Upper lobe of left lung (tissue), 6 donors: ENCODE data around the gene IBA57. TPM values are rescaled to one million over a fixed set of nuclear protein-coding genes. Genes with fewer than 3 reads are reported as not detected.

Source experiments
- ATAC-seq, 2 donors: fragments of 200-7000 bp; cut with Tn5 transposase; one replicate each; pipeline ENCODE4 v1.9.1; 2022; ENCODE audit warnings: mild to moderate bottlenecking in 2 of 2, moderate library complexity in 2 of 2; ENCODE audit not compliant: low FRiP score in 2 of 2
- DNase-seq, 2 donors: peaks; one replicate each; pipeline ENCODE4 v3.0.0-alpha.2; 2019 to 2020
- H3K27ac ChIP-seq, 4 donors: fragments of 200-600 bp; sonication (generic); one replicate each; pipeline ENCODE4 v1.5.1; 2016 to 2019
- H3K27me3 ChIP-seq, 4 donors: fragments of 200-600 bp; sonication (generic); one replicate each; pipeline ENCODE4 v1.5.1; 2017 to 2019
- H3K36me3 ChIP-seq, 4 donors: fragments of 200-600 bp; sonication (generic); one replicate each; pipeline ENCODE4 v1.5.1; 2016 to 2019
- H3K4me1 ChIP-seq, 4 donors: fragments of 200-600 bp; sonication (generic); one replicate each; pipeline ENCODE4 v1.5.1; 2018 to 2019
- H3K4me3 ChIP-seq, 4 donors: fragments of 200-600 bp; sonication (generic); one replicate each; pipeline ENCODE4 v1.5.1; 2017 to 2019; ENCODE audit warnings: mild to moderate bottlenecking in 2 of 4, moderate library complexity in 1 of 4
- H3K9me3 ChIP-seq, 4 donors: fragments of 200-600 bp; sonication (generic); one replicate each; pipeline ENCODE4 v1.5.1; 2018 to 2019
- CTCF ChIP-seq, 6 experiments: fragments of 450-650 bp in 4 of 6; fragments of 200-600 bp in 2 of 6; sonication (generic) in 2 of 6; IDR thresholded peaks; one replicate each; pipeline ENCODE4 v1.5.1; 2016 to 2019; ENCODE audit warnings: antibody characterized with exemption in 6 of 6
- EP300 ChIP-seq, 4 donors: sonication (generic); formaldehyde crosslinking; IDR thresholded peaks; one replicate each; pipeline ENCODE4 v1.5.1; 2017; ENCODE audit warnings: antibody characterized with exemption in 4 of 4, control low read depth in 2 of 4
- POLR2A ChIP-seq, 4 donors: fragments of 450-650 bp; IDR thresholded peaks; one replicate each; pipeline ENCODE4 v1.5.1; 2016 to 2017; ENCODE audit warnings: antibody characterized with exemption in 4 of 4, mild to moderate bottlenecking in 2 of 4
- POLR2AphosphoS5 ChIP-seq, 2 donors: sonication (generic); formaldehyde crosslinking; IDR thresholded peaks; one replicate each; pipeline ENCODE4 v1.5.1; 2017; ENCODE audit warnings: antibody characterized with exemption in 2 of 2
- WGBS, 2 donors: methylation state at CpG; one replicate each; pipeline ENCODE4 v1.1.5; 2017 to 2018; 5-methylcytosine and 5-hydroxymethylcytosine counted together
- total RNA-seq, 6 donors: library from RNA; depleted of rRNA in 4 of 6; stranded (reverse); fragments of >200 nt in 4 of 6; gene quantifications; one replicate each; pipeline versions ENCODE4 v1.1.0 to v1.2.1, GENCODE V29; 2016 to 2021
- donor health status: DM: no; HTN: no; CAD: no; lungs with moderate emphysema.
- donor health status: DM: no; HTN: yes; CAD: no; lungs with severe emphysema.

IBA57 gene
- total RNA-seq, 6 donors from 2014 or later: 6.1 to 19.3 (median 13.9) TPM

- H3K4me1 ChIP-seq: peaks cover 57 to 85% (median 74%) of the 10 kb centered on the region in 4 donors
- no peak for ATAC-seq
- TF ChIP-seq POLR2AphosphoS5 (IDR thresholded peaks at IDR 0.05) (no peak), CTCF (IDR thresholded peaks at IDR 0.05) (no peak), EP300 (IDR thresholded peaks at IDR 0.05) (no peak), POLR2A (IDR thresholded peaks at IDR 0.05) (no peak)
- no peaks in the 10 kb centered on the region for H3K27me3 ChIP-seq
- peaks cover 0 to 68% (median 47%) of the 10 kb centered on the region in 4 donors for H3K36me3 ChIP-seq
- 70 to 87% methylated on average over 4 to 16 of the region's 16 CpGs for WGBS, 2 donors
- DNase-seq: peak in 1 of 2 donors; percentile 46
- no peaks in the 10 kb centered on the region for H3K9me3 ChIP-seq
- peak overlapping the region in 1 of 4 donors; percentile 89 for H3K27ac ChIP-seq
- no peak overlapping the region for H3K4me3 ChIP-seq
Measured at GRCh38 chr1:228144193-228144992, 21.2 kb upstream of the IBA57 start.

- H3K36me3 ChIP-seq: peaks cover 0 to 68% (median 47%) of the 10 kb centered on the region in 4 donors
- DNase-seq (peak in 1 of 2 donors; percentile 42), ATAC-seq (no peak)
- no peak overlapping the region for H3K4me3 ChIP-seq
- H3K27me3 ChIP-seq: no peaks in the 10 kb centered on the region
- no peaks in the 10 kb centered on the region for H3K9me3 ChIP-seq
- peak overlapping the region in 2 of 4 donors; percentile 89 to 96 for H3K27ac ChIP-seq
- WGBS, 2 donors: 88 to 96% methylated on average over 2 to 7 of the region's 8 CpGs
- TF ChIP-seq CTCF (IDR thresholded peaks at IDR 0.05): no peak
- TF ChIP-seq EP300 (IDR thresholded peaks at IDR 0.05): no peak
- TF ChIP-seq POLR2AphosphoS5 (IDR thresholded peaks at IDR 0.05): no peak
- no peak for TF ChIP-seq POLR2A (IDR thresholded peaks at IDR 0.05)
- H3K4me1 ChIP-seq: peaks cover 63 to 88% (median 79%) of the 10 kb centered on the region in 4 donors
Measured at GRCh38 chr1:228144993-228145343, 20.6 kb upstream of the IBA57 start.

GRCh38 chr1:228145463-228146416 is 19.9 kb upstream of the IBA57 start:
- peak overlapping the region in 2 of 4 donors; percentile 89 to 96 for H3K27ac ChIP-seq
- no peak overlapping the region for H3K4me3 ChIP-seq
- WGBS, 2 donors: 90 to 94% methylated on average over 12 to 31 of the region's 31 CpGs
- DNase-seq (peak in 1 of 2 donors; percentile 57), ATAC-seq (no peak)
- no peaks in the 10 kb centered on the region for H3K27me3 ChIP-seq
- H3K4me1 ChIP-seq: peaks cover 69 to 95% (median 87%) of the 10 kb centered on the region in 4 donors
- no peak for TF ChIP-seq EP300 (IDR thresholded peaks at IDR 0.05)
- no peak for TF ChIP-seq POLR2AphosphoS5 (IDR thresholded peaks at IDR 0.05)
- TF ChIP-seq POLR2A (IDR thresholded peaks at IDR 0.05): no peak
- no peak for TF ChIP-seq CTCF (IDR thresholded peaks at IDR 0.05)
- H3K9me3 ChIP-seq: no peaks in the 10 kb centered on the region
- peaks cover 0 to 68% (median 47%) of the 10 kb centered on the region in 4 donors for H3K36me3 ChIP-seq

- 81 to 95% methylated on average over 6 to 18 of the region's 18 CpGs for WGBS, 2 donors
- peaks cover 0 to 66% (median 47%) of the 10 kb centered on the region in 4 donors for H3K36me3 ChIP-seq
- DNase-seq (peak in 1 of 2 donors; percentile 65), ATAC-seq (no peak)
- no peaks in the 10 kb centered on the region for H3K9me3 ChIP-seq
- H3K27me3 ChIP-seq: no peaks in the 10 kb centered on the region
- H3K4me3 ChIP-seq: no peak overlapping the region
- peak overlapping the region in 2 of 4 donors; percentile 89 to 96 for H3K27ac ChIP-seq
- H3K4me1 ChIP-seq: peaks cover 69 to 95% (median 89%) of the 10 kb centered on the region in 4 donors
- no peak for TF ChIP-seq EP300 (IDR thresholded peaks at IDR 0.05)
- no peak for TF ChIP-seq POLR2A (IDR thresholded peaks at IDR 0.05)
- no peak for TF ChIP-seq CTCF (IDR thresholded peaks at IDR 0.05)
- TF ChIP-seq POLR2AphosphoS5 (IDR thresholded peaks at IDR 0.05): no peak
Measured at GRCh38 chr1:228146417-228147150, 19.0 kb upstream of the IBA57 start.
